D721Med (cell line): ENCODE measurements around the gene PTEN.

Experiments
- DNase-seq: peaks from one replicate; pipeline ENCODE4 v3.0.0; 2011; ENCODE audit warnings: low spot score; ENCODE audit not compliant: insufficient read length
- FAIRE-seq: peaks from 2 replicates; lab custom pipeline; 2011; peaks lifted over from hg19 to GRCh38; lab: Jason Lieb, UNC
- CTCF ChIP-seq: IDR thresholded peaks from 2 replicates; pipeline ENCODE4 v1.5.1; 2012; ENCODE audit warnings: mild to moderate bottlenecking, control low read depth; ENCODE audit not compliant: insufficient read depth; ENCODE audit errors: missing control alignments

PTEN gene

DNA sequence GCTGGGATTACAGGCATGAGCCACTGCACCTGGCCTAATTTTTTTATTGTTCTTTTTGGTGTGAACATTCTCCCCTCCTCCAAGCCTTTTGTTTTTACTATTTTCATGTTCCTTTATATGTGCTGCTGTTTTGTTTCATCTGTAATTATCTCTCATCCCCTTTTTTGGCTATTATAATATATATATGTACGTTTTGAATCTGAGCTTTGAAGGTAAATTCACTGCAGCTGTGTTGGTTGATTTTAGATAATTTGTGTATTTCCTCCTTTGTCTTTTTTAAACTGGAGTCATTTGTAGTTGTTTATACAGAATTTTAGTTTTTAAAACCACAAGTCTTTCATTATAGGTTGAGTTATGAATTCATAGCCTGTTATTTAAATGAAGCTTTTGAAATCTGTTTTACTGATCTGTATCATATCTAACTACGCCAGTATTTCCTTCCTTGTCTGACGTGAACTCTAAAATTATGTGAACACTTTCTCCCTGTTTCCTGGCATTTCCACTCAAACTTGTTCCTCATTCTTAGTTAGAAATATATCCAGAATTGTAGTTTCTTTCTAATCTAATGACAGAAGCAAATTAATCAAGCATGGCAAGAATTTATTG lies 54.9 kb downstream of the PTEN start:
- FAIRE-seq (no peak), DNase-seq (no peak)
- no peak for TF ChIP-seq CTCF

DNA sequence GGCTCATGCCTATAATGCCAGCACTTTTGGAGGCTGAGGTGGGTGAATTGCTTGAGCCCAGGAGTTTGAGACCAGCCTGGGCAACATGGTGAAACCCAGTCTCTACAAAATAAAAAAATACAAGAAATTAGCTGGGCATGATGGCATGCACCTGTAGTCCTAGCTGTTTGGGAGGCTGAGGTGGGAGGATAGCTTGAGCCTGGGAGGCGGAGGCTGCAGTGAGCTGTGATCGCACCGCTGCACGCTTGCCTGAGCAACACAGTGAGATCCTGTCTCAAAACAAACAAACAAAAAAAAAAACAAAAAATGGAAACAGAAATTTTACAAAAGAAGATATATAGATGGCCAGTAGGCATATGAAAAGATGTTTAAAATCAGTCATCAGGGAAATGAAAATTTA lies 57.1 kb downstream of the PTEN start:
- DNase-seq (no peak), FAIRE-seq (no peak)
- TF ChIP-seq CTCF, result no peak

DNA sequence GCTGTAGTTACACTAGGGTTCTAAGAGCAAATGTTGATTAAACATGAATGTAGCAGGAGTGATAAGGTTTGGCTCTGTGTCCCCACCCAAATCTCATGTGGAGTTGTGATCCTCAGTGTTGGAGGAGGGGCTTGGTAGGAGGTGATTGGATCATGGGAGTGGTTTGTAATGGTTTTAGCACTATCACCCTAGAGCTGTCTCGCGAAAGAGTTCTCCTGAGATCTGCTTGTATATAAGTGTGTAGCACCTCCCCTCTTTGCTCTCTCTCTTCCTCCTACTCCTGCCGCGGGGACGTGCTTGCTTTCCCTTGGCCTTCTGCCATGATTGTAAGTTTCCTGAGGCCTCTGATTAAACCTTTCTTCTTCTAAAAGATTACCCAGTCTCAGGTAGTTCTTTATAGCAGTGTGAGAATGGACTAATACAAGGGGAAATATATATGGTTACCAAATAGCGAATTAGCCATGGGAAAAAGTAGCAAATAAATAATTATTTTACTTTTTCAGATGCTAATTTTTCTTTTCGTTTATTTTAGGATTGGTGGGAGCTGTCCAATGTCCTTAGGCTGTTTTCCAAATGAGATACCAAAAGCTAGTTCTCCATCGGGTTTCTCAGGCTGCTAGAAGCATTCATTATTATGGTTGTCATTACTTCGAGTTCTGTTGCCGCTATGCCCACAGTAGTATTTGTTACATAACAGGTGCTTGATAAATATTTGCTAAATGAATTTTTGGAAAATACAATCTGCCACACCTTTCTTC lies 58.7 kb downstream of the PTEN start:
- no peak for TF ChIP-seq CTCF
- FAIRE-seq (no peak), DNase-seq (no peak)

DNA sequence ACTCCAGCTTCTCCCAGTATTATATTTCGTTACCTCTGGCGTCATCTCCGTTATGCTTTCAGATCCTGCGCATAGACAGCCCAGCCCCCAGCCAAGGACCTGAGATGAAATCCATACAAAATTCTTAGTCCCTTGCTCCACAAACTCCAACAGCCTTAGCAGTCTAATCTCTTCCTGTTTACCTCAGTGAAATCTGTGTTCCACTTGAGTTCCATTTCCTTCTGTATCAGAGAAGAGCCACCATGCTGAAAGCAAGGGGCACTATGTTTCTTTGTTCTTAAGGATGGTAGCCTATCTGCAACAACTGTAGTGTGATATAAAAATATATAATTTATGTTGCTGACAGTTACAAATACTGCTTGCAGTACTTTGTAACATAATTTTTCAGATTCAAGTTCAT lies 59.8 kb downstream of the PTEN start:
- TF ChIP-seq CTCF, result no peak
- DNase-seq (no peak), FAIRE-seq (no peak)

GRCh38 chr10:87925570-87925969 lies 62.1 kb downstream of the PTEN start:
- no peak for TF ChIP-seq CTCF
- peak; percentile 53 for FAIRE-seq
- no peak for DNase-seq

DNA sequence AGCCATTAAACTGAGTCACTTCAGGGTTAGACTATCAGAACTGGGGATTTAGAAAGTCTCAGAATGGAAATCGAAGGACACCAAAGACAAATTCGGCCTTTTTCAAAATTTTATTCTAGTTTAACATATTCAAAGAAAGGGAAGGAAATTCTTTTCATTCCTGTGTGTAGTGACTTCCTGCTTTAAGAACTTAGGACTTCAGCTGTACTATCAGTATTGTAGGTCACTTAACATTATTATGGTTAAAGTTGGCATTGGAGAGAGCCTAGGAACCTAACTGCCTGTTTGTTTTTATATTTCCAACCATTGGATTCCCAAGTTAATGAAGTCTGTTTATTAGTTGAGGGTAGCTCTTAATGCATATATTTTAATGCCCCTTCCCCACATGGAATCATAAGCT lies 63.7 kb downstream of the PTEN start:
- no peak for DNase-seq
- FAIRE-seq, result no peak
- TF ChIP-seq CTCF, result no peak

DNA sequence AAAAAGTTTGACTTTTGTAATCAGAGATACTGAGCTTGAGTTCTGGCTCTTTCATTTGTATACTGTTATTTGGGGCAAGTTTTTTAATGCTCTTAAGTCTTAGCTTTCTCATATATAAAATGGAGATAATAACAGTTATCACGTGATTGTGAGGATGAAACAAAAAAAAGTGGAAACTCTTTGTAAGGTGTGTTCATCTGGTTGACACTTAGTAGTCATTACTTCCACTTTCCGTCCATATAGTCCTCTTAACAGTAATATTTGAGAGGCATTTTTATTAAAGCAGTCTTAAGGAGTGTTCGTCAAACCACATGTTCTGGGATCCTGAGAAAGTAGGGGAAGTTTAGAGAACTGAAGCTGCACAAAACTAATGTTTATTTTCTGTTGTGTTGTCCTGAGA lies 65.6 kb downstream of the PTEN start:
- FAIRE-seq (peak; percentile 25), DNase-seq (no peak)
- TF ChIP-seq CTCF, result no peak
